Uterus (tissue), 2 donors: ENCODE measurements around the gene GNB5.

Source experiments
- CTCF ChIP-seq, 4 experiments: fragments of 200-600 bp in 2 of 4; fragments of 450-650 bp in 2 of 4; sonication (generic) in 2 of 4; IDR thresholded peaks; one replicate each; pipeline ENCODE4 v1.5.1; 2016 to 2019; ENCODE audit warnings: antibody characterized with exemption in 4 of 4, mild to moderate bottlenecking in 2 of 4, moderate library complexity in 1 of 4
- POLR2A ChIP-seq, 2 donors: fragments of 450-650 bp; IDR thresholded peaks; one replicate each; pipeline ENCODE4 v1.6.1; 2016; ENCODE audit warnings: antibody characterized with exemption in 2 of 2, mild to moderate bottlenecking in 1 of 2, moderate library complexity in 1 of 2

DNA sequence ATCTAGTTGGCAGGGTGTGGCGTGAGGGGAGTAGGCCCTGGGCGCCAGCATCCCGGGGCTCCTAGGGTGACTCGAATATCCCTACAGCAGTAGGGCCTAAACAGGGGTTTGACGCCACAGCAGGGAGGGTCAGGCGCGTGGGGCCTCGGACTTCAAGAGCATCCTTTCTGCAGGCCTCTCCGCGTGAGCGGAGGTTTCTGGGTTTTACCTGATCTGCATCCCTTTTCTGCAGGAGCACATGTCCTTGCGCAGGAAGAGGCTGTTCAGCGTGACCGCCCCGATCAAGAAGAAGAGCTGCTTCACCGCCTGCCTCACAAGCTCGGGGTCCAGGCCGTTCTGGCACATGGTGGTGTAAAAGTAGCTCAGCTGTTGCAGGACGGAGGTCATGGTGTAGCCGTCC lies 13.5 kb upstream of the GNB5 start:
- TF ChIP-seq CTCF (IDR thresholded peaks at IDR 0.05) (no peak), POLR2A (IDR thresholded peaks at IDR 0.05) (no peak)
